Ovary (tissue), 10 donors: ENCODE results near the gene ZBTB44. TPM values are rescaled to one million over a fixed set of nuclear protein-coding genes. Genes with fewer than 3 reads are reported as not detected.

Source experiments
- DNase-seq, 5 donors: peaks; one replicate each; pipeline ENCODE4 v3.0.0-alpha.2; 2019 to 2020
- H3K27ac ChIP-seq, 2 donors: fragments of 200-600 bp; one replicate each; pipeline versions ENCODE4 v1.5.1 to v1.8.0; 2019 to 2022
- H3K27me3 ChIP-seq: fragments of 200-600 bp; one replicate; pipeline ENCODE4 v1.8.0; 2022
- H3K36me3 ChIP-seq: fragments of 200-600 bp; sonication (generic); one replicate; pipeline ENCODE4 v1.5.1; 2019
- H3K4me1 ChIP-seq: one replicate; pipeline ENCODE4 v1.8.1; 2013; ENCODE audit warnings: mild to moderate bottlenecking, moderate library complexity; ENCODE audit not compliant: insufficient read depth
- H3K4me3 ChIP-seq: fragments of 200-600 bp; sonication (generic); one replicate; pipeline ENCODE4 v1.5.1; 2017
- H3K9me3 ChIP-seq, 2 donors: fragments of 200-600 bp in 1 of 2; sonication (generic) in 1 of 2; one replicate each; pipeline versions ENCODE4 v1.5.1 to v1.8.1; 2013 to 2019; ENCODE audit warnings: mild to moderate bottlenecking in 1 of 2, moderate library complexity in 1 of 2
- EP300 ChIP-seq: sonication (generic); formaldehyde crosslinking; IDR thresholded peaks from one replicate; pipeline ENCODE4 v1.6.1; 2017; ENCODE audit warnings: antibody characterized with exemption
- POLR2A ChIP-seq: fragments of 450-650 bp; IDR thresholded peaks from one replicate; pipeline ENCODE4 v1.6.1; 2017; ENCODE audit warnings: antibody characterized with exemption, mild to moderate bottlenecking, moderate library complexity
- WGBS, 3 donors: extraction: QIAGEN DNeasy Blood & Tissue Kit in 1 of 3; methylation state at CpG; one replicate each; pipeline versions ENCODE4 v1.1.5 to v1.1.7; 2013 to 2017; 5-methylcytosine and 5-hydroxymethylcytosine counted together
- intact Hi-C, 4 donors: fragments of 100-400 bp; cut with DNase I; formaldehyde crosslinking; loops; one replicate each; pipeline versions ENCODE4 v1.11.0 to v1.15.1; 2022 to 2023
- long read RNA-seq, 3 donors: library from polyadenylated mRNA in 2 of 3; unstranded in 2 of 3; transcript quantifications; one replicate each; pipeline ENCODE4 v2.0.0 and lab custom pipeline, GENCODE V29; 2021 to 2026
- polyA plus RNA-seq, 2 donors: library from polyadenylated mRNA; stranded (reverse); fragments of 200-250 nt in 1 of 2; fragments of 350-450 nt in 1 of 2; fragmentation: Illumina TruSeq in 1 of 2; extraction: RNeasy Lipid Tissue Mini Kit (QIAGEN cat#74804) in 1 of 2; gene quantifications; one replicate each; pipeline ENCODE4 v1.2.3, GENCODE V29; 2013 to 2014
- total RNA-seq, 7 donors: library from RNA; depleted of rRNA in 2 of 7; stranded (reverse); fragments of >200 nt in 2 of 7; fragmentation: NEBNext Ultra II Directional in 3 of 7; extraction: Animal tissue kit (Norgen Biotek cat#: 25700) in 3 of 7; gene quantifications; one replicate each; pipeline versions ENCODE4 v1.1.0 to v1.2.4, GENCODE V29; 2016 to 2023
- TF ChIP-seq, protein P1 (sequence below), 3 donors: fragments of 450-650 bp in 2 of 3; fragments of 200-600 bp in 1 of 3; IDR thresholded peaks; one replicate each; pipeline versions ENCODE4 v1.5.1 to v1.8.0; 2016 to 2022; ENCODE audit warnings: antibody characterized with exemption in 3 of 3, mild to moderate bottlenecking in 1 of 3
- donor health status: DM: no; HTN: no; CAD: no; lungs with moderate emphysema.
- donor health status: DM: no; HTN: no; CAD: no.
- donor health status: Bipolar disorder and iron deficiency.
- donor health status: DM: yes; HTN: yes; CAD: no.
- donor health status: DM: no; HTN: no; CAD: no.
- donor health status: DM: yes; HTN: yes; CAD: no.

The ZBTB44 gene
- total RNA-seq (10 to 100 TPM; 46.9 to 83.0 (median 60.4) TPM), polyA plus RNA-seq (10 to 100 TPM; 19.1 to 22.8 TPM)
- long read RNA-seq, donor 1, partial matches to known transcripts = 1 of 18 reads
- long read RNA-seq, donor 1, other reads (novel, unspliced or antisense) = 15 of 18 reads
- long read RNA-seq, donor 2, full-length matches to known transcripts = 5 of 11 reads
- long read RNA-seq, donor 2, partial matches to known transcripts = 6 of 11 reads
- long read RNA-seq, donor 2, other reads (novel, unspliced or antisense) = 0 of 11 reads
- long read RNA-seq, donor 3, partial matches to known transcripts = 0 of 18 reads
- long read RNA-seq, donor 3, other reads (novel, unspliced or antisense) = 18 of 18 reads

- peak within 1 kb of the TSS; percentile 87 to 91 for H3K27ac ChIP-seq
- H3K4me3 ChIP-seq = peak within 1 kb of the TSS; percentile 50
- no peaks in the 10 kb centered on the region for H3K36me3 ChIP-seq
- 1 to 2% (median 2%) methylated on average over 37 to 42 of the region's 42 CpGs for WGBS, 3 donors
- no peaks in the 10 kb centered on the region for H3K9me3 ChIP-seq
- no peaks in the 10 kb centered on the region for H3K27me3 ChIP-seq
- intact Hi-C loops = no loop called here
- peak; percentile 92 to 96 (median 93) for DNase-seq
- H3K4me1 ChIP-seq = peaks cover 2% of the 10 kb centered on the region
- TF ChIP-seq POLR2A (no peak), EP300 (no peak)
- TF ChIP-seq, protein P1, sequence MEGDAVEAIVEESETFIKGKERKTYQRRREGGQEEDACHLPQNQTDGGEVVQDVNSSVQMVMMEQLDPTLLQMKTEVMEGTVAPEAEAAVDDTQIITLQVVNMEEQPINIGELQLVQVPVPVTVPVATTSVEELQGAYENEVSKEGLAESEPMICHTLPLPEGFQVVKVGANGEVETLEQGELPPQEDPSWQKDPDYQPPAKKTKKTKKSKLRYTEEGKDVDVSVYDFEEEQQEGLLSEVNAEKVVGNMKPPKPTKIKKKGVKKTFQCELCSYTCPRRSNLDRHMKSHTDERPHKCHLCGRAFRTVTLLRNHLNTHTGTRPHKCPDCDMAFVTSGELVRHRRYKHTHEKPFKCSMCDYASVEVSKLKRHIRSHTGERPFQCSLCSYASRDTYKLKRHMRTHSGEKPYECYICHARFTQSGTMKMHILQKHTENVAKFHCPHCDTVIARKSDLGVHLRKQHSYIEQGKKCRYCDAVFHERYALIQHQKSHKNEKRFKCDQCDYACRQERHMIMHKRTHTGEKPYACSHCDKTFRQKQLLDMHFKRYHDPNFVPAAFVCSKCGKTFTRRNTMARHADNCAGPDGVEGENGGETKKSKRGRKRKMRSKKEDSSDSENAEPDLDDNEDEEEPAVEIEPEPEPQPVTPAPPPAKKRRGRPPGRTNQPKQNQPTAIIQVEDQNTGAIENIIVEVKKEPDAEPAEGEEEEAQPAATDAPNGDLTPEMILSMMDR (IDR thresholded peaks at IDR 0.05) = no peak
Observed at GRCh38 chr11:130314750-130315285, at the start of gene ZBTB44. ZBTB44 (minus strand) TSS chr11:130314917; CDS start chr11:130261873, 53,044 bp downstream.

- H3K36me3 ChIP-seq = no peaks in the 10 kb centered on the region
- intact Hi-C loops = no loop called here
- no peaks in the 10 kb centered on the region for H3K27me3 ChIP-seq
- TF ChIP-seq EP300 (no peak), POLR2A (no peak)
- TF ChIP-seq, protein P1 (IDR thresholded peaks at IDR 0.05) = no peak
- H3K4me3 ChIP-seq = no peak overlapping the region
- no peak overlapping the region for H3K27ac ChIP-seq
- no peaks in the 10 kb centered on the region for H3K4me1 ChIP-seq
- no peak for DNase-seq
- no peaks in the 10 kb centered on the region for H3K9me3 ChIP-seq
Observed at GRCh38 chr11:130359419-130359818, 44.7 kb upstream of the ZBTB44 start.

DNA sequence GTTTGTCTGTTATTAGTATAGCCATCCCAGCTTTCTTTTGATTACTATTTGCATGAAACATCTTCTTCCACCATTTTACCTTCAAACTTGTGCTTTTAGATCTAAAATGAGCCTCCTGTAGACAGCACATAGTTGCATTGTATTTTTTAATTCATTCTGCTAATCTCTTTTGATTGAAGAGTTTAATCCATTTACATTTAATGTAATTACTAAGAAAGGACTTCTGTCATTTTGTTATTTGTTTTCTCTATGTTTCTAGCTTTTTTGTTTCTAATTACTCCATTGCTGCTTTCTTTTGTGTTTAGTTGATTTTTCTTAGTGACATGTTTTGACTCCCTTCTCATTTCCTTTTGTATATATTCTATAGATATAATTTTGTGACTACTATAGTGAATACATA, 43.7 kb upstream of the ZBTB44 start:
- Histone ChIP-seq H3K27me3 (no peaks in the 10 kb centered on the region), H3K4me3 (no peak overlapping the region), H3K9me3 (no peaks in the 10 kb centered on the region), H3K36me3 (no peaks in the 10 kb centered on the region), H3K27ac (no peak overlapping the region), H3K4me1 (no peaks in the 10 kb centered on the region)
- no peak for DNase-seq
- TF ChIP-seq POLR2A (no peak), EP300 (no peak)
- TF ChIP-seq, protein P1 (IDR thresholded peaks at IDR 0.05) = no peak
- intact Hi-C loops = no loop called here

GRCh38 chr11:130347261-130347660, 32.5 kb upstream of the ZBTB44 start:
- TF ChIP-seq, protein P1 (IDR thresholded peaks at IDR 0.05) = no peak
- Histone ChIP-seq H3K36me3 (no peaks in the 10 kb centered on the region), H3K27me3 (no peaks in the 10 kb centered on the region), H3K27ac (no peak overlapping the region), H3K9me3 (no peaks in the 10 kb centered on the region), H3K4me3 (no peak overlapping the region), H3K4me1 (no peaks in the 10 kb centered on the region)
- intact Hi-C loops = no loop called here
- no peak for DNase-seq
- WGBS, 3 donors = 69 to 77% (median 75%) methylated on average over 1 of the region's 1 CpG
